IMR-90 (cell line): ENCODE results near the gene GOSR1.

Experiments used
- CEBPB ChIP-seq: IDR thresholded peaks from 2 replicates; pipeline ENCODE4 v1.6.1; 2012; ENCODE audit warnings: low read depth, low read length, improper control_type of control experiment
- CHD1 ChIP-seq: IDR thresholded peaks from 2 replicates; pipeline ENCODE4 v1.6.1; 2012; ENCODE audit warnings: low read depth, low read length, improper control_type of control experiment
- CTCF ChIP-seq: conservative IDR thresholded peaks from 2 replicates; pipeline ENCODE4 v1.5.1; 2012; ENCODE audit warnings: mild to moderate bottlenecking, low read depth, low read length, improper control_type of control experiment
- MAFK ChIP-seq: IDR thresholded peaks from 2 replicates; pipeline ENCODE4 v1.6.1; 2012; ENCODE audit warnings: low read depth, low read length, improper control_type of control experiment
- MXI1 ChIP-seq: IDR thresholded peaks from 2 replicates; pipeline ENCODE4 v1.6.1; 2012; ENCODE audit warnings: low read depth, mild to moderate bottlenecking, low read length, moderate library complexity, borderline replicate concordance
- NFE2L2 ChIP-seq: fragments of 150-350 bp; IDR thresholded peaks from 2 replicates; pipeline ENCODE4 v1.6.1; 2016; ENCODE audit warnings: low read depth, mild to moderate bottlenecking, low read length
- POLR2A ChIP-seq: IDR thresholded peaks from 2 replicates; pipeline ENCODE4 v1.6.1; 2012; ENCODE audit warnings: mild to moderate bottlenecking, low read depth, low read length

- TF ChIP-seq CTCF, result no peak
- no peak for TF ChIP-seq CHD1
- TF ChIP-seq MXI1, result no peak
- no peak for TF ChIP-seq POLR2A
- no peak for TF ChIP-seq CEBPB
- TF ChIP-seq MAFK, result no peak
- no peak for TF ChIP-seq NFE2L2
Observed at GRCh38 chr17:30555942-30556341, 78.7 kb downstream of the GOSR1 start.
